Astrocyte (in vitro differentiated cells and primary cell): ENCODE measurements around the gene WDR86.

Experiments
- CTCF ChIP-seq: IDR thresholded peaks from 2 replicates; pipeline ENCODE4 v1.5.1; 2011; ENCODE audit warnings: low read depth, mild to moderate bottlenecking, inconsistent platforms, low read length, moderate library complexity; ENCODE audit not compliant: insufficient read depth
- EZH2 ChIP-seq: IDR thresholded peaks from 2 replicates; pipeline ENCODE4 v1.6.1; 2012; ENCODE audit warnings: mild to moderate bottlenecking, low read length, inconsistent platforms; ENCODE audit not compliant: insufficient read depth

- TF ChIP-seq CTCF (no peak), EZH2 (no peak)
Measured at GRCh38 chr7:151420144-151420543, 10.3 kb upstream of the WDR86 start.
